H9 (cell line): Measurements from ENCODE around the gene FBXL13. TPM values are rescaled to one million over a fixed set of nuclear protein-coding genes. Genes with fewer than 3 reads are reported as not detected.

Experiments used
- DNase-seq: peaks from one replicate; pipeline ENCODE4 v3.0.0-alpha.2; 2017
- H2AFZ ChIP-seq: one replicate; pipeline ENCODE4 v1.6.1; 2013; ENCODE audit warnings: mild to moderate bottlenecking, low read length, control low read depth, moderate library complexity
- H2AK5ac ChIP-seq: 2 replicates; pipeline ENCODE4 v1.6.1; 2013; ENCODE audit warnings: low read length, control low read depth, mixed read lengths; ENCODE audit not compliant: insufficient read length
- H2BK120ac ChIP-seq: one replicate; pipeline ENCODE4 v1.6.1; 2013; ENCODE audit warnings: low read depth, mild to moderate bottlenecking, low read length, control low read depth, inconsistent platforms; ENCODE audit not compliant: poor library complexity, severe bottlenecking
- H2BK12ac ChIP-seq: 2 replicates; pipeline ENCODE4 v1.6.1; 2013; ENCODE audit warnings: low read length, control low read depth, mixed read lengths, low read depth; ENCODE audit not compliant: insufficient read length
- H2BK15ac ChIP-seq: 2 replicates; pipeline ENCODE4 v1.6.1; 2013; ENCODE audit warnings: low read depth, low read length, control low read depth
- H2BK20ac ChIP-seq: one replicate; pipeline ENCODE4 v1.6.1; 2013; ENCODE audit warnings: low read depth, mild to moderate bottlenecking, low read length, control low read depth, inconsistent platforms; ENCODE audit not compliant: poor library complexity, severe bottlenecking
- H2BK5ac ChIP-seq: 2 replicates; pipeline ENCODE4 v1.6.1; 2013; ENCODE audit warnings: low read length, control low read depth, mixed read lengths; ENCODE audit not compliant: insufficient read length
- H3K14ac ChIP-seq: 2 replicates; pipeline ENCODE4 v1.6.1; 2013; ENCODE audit warnings: low read length, control low read depth; ENCODE audit not compliant: insufficient read depth
- H3K18ac ChIP-seq: 2 replicates; pipeline ENCODE4 v1.6.1; 2013; ENCODE audit warnings: low read depth, mild to moderate bottlenecking, mixed read lengths, low read length, control low read depth; ENCODE audit not compliant: insufficient read length
- H3K23ac ChIP-seq: 2 replicates; pipeline ENCODE4 v1.6.1; 2013; ENCODE audit warnings: low read length, control low read depth, mixed read lengths, low read depth; ENCODE audit not compliant: insufficient read length
- H3K23me2 ChIP-seq: 2 replicates; pipeline ENCODE4 v1.6.1; 2013; ENCODE audit warnings: low read depth, mild to moderate bottlenecking, mixed read lengths, low read length, control low read depth; ENCODE audit not compliant: insufficient read length, poor library complexity, severe bottlenecking
- H3K27ac ChIP-seq: 2 replicates; pipeline ENCODE4 v1.5.1; 2013; ENCODE audit warnings: low read length, control low read depth, mixed read lengths, low read depth; ENCODE audit not compliant: insufficient read length
- H3K27me3 ChIP-seq: 2 replicates; pipeline ENCODE4 v1.6.1; 2013; ENCODE audit warnings: low read length, control low read depth, inconsistent platforms; ENCODE audit not compliant: insufficient read depth
- H3K4ac ChIP-seq: 2 replicates; pipeline ENCODE4 v1.6.1; 2013; ENCODE audit warnings: low read depth, mild to moderate bottlenecking, control low read depth, inconsistent platforms, low read length, moderate library complexity
- H3K4me1 ChIP-seq: 2 replicates; pipeline ENCODE4 v1.6.1; 2013; ENCODE audit warnings: low read length, control low read depth, inconsistent platforms; ENCODE audit not compliant: insufficient read depth
- H3K4me2 ChIP-seq: 2 replicates; pipeline ENCODE4 v1.6.1; 2013; ENCODE audit warnings: low read length, control low read depth, mixed read lengths; ENCODE audit not compliant: insufficient read length, insufficient read depth
- H3K56ac ChIP-seq: 2 replicates; pipeline ENCODE4 v1.6.1; 2013; ENCODE audit warnings: low read depth, mild to moderate bottlenecking, mixed read lengths, low read length, control low read depth; ENCODE audit not compliant: insufficient read length
- H3K79me1 ChIP-seq: 2 replicates; pipeline ENCODE4 v1.6.1; 2013; ENCODE audit warnings: low read depth, mild to moderate bottlenecking, moderate library complexity, low read length, control low read depth, inconsistent platforms; ENCODE audit not compliant: insufficient read depth, poor library complexity, severe bottlenecking
- H3K79me2 ChIP-seq: 2 replicates; pipeline ENCODE4 v1.6.1; 2013; ENCODE audit warnings: low read length, control low read depth, inconsistent platforms; ENCODE audit not compliant: insufficient read depth
- H3K9ac ChIP-seq: 2 replicates; pipeline ENCODE4 v1.6.1; 2013; ENCODE audit warnings: low read length, control low read depth, mixed read lengths; ENCODE audit not compliant: insufficient read length; ENCODE audit errors: extremely low read depth
- H3K9me3 ChIP-seq: one replicate; pipeline ENCODE4 v1.6.1; 2013; ENCODE audit warnings: low read depth, low read length, inconsistent platforms; ENCODE audit not compliant: control insufficient read depth
- H3T11ph ChIP-seq: one replicate; pipeline ENCODE4 v1.6.1; 2013; ENCODE audit warnings: mild to moderate bottlenecking, low read length, control low read depth, inconsistent platforms
- H4K20me1 ChIP-seq: one replicate; pipeline ENCODE4 v1.6.1; 2013; ENCODE audit not compliant: control insufficient read depth, insufficient read length, insufficient read depth
- H4K5ac ChIP-seq: 2 replicates; pipeline ENCODE4 v1.6.1; 2013; ENCODE audit warnings: low read depth, mild to moderate bottlenecking, mixed read lengths, low read length, control low read depth; ENCODE audit not compliant: insufficient read length
- H4K8ac ChIP-seq: replicated peaks from 2 replicates; pipeline ENCODE4 v1.6.1; 2013; ENCODE audit warnings: low read length, control low read depth, mixed read lengths, low read depth; ENCODE audit not compliant: insufficient read length
- H4K91ac ChIP-seq: 2 replicates; pipeline ENCODE4 v1.6.1; 2013; ENCODE audit warnings: low read depth, mild to moderate bottlenecking, moderate library complexity, mixed read lengths, low read length, control low read depth; ENCODE audit not compliant: insufficient read length
- H3K27ac Mint-ChIP-seq, 3 experiments: 2 replicates in 2 of 3; 3 replicates in 1 of 3; pipeline ENCODE4 v1.8.0; 2020 to 2021; ENCODE audit warnings: mixed read lengths in 3 of 3, mild to moderate bottlenecking in 1 of 3, moderate library complexity in 1 of 3
- H3K27me3 Mint-ChIP-seq: 2 replicates; pipeline ENCODE4 v1.8.0; 2021; ENCODE audit warnings: low read depth, mild to moderate bottlenecking, moderate library complexity, mixed read lengths
- H3K36me3 Mint-ChIP-seq, 3 experiments: 2 replicates in 2 of 3; 3 replicates in 1 of 3; pipeline ENCODE4 v1.8.0; 2020 to 2021; ENCODE audit warnings: low read depth in 3 of 3, mixed read lengths in 3 of 3; ENCODE audit not compliant: insufficient read depth in 1 of 3
- H3K4me1 Mint-ChIP-seq, 2 experiments: 2 replicates each; pipeline ENCODE4 v1.8.0; 2020; ENCODE audit warnings: mixed read lengths in 2 of 2
- H3K4me3 Mint-ChIP-seq, 2 experiments: 2 replicates in 1 of 2; 3 replicates in 1 of 2; pipeline ENCODE4 v1.8.0; 2020 to 2021; ENCODE audit warnings: mild to moderate bottlenecking in 2 of 2, mixed read lengths in 2 of 2, moderate library complexity in 1 of 2
- H3K9me3 Mint-ChIP-seq, 2 experiments: 2 replicates in 1 of 2; 3 replicates in 1 of 2; pipeline ENCODE4 v1.8.0; 2020; ENCODE audit warnings: mild to moderate bottlenecking in 2 of 2, mixed read lengths in 2 of 2, moderate library complexity in 1 of 2
- WGBS: extraction: QIAGEN DNeasy Blood & Tissue Kit; methylation state at CpG from one replicate; pipeline ENCODE4 v1.1.7; 2013; ENCODE audit warnings: missing lambda C conversion rate, low lambda C conversion rate, mixed read lengths; ENCODE audit not compliant: insufficient read length; ENCODE audit errors: extremely low coverage; 5-methylcytosine and 5-hydroxymethylcytosine counted together
- total RNA-seq: library from RNA; stranded (reverse); gene quantifications from 2 replicates; pipeline ENCODE4 v1.2.1, GENCODE V29; 2021
- TF ChIP-seq, protein P1 (sequence below): fragments of 200-600 bp; sonication (generic); conservative IDR thresholded peaks from 3 replicates; pipeline ENCODE4 v1.8.0; 2021; ENCODE audit warnings: antibody characterized with exemption, mild to moderate bottlenecking

The FBXL13 gene
- total RNA-seq, 1 experiment from 2014 or later, result 4.4 TPM

DNA sequence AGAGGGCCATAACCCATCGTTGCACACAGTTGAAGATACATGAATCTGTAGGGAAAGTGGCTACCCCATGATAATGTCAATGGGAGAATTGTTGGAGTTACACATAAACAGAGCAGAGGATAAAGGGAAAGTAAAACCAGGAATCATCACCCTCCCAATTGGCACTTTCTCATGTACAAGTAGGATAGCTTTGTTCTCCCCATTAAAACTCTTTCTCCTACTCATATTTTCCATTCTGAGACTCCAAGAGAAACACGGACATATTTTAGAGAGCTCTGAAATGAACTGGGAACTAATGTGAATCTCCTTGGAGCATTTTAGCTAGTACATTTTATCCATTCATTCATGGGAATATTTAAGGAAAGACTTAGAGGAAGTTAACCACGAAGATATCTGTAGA lies 179.0 kb downstream of the FBXL13 start:
- H3K4me3 Mint-ChIP-seq, result no peak overlapping the region
- no peaks in the 10 kb centered on the region for H3K9me3 Mint-ChIP-seq
- no CpG with 5 or more reads among the region's 3 CpGs for WGBS
- no peak overlapping the region for H4K8ac ChIP-seq
- H4K5ac ChIP-seq, result no peak overlapping the region
- no peaks in the 10 kb centered on the region for H3K4me1 ChIP-seq
- no peaks in the 10 kb centered on the region for H3K79me2 ChIP-seq
- no peak overlapping the region for H3K18ac ChIP-seq
- H3K79me1 ChIP-seq, result no peaks in the 10 kb centered on the region
- no peak overlapping the region for H2BK15ac ChIP-seq
- no peak overlapping the region for H3K56ac ChIP-seq
- no peak overlapping the region for H4K91ac ChIP-seq
- TF ChIP-seq, protein P1, sequence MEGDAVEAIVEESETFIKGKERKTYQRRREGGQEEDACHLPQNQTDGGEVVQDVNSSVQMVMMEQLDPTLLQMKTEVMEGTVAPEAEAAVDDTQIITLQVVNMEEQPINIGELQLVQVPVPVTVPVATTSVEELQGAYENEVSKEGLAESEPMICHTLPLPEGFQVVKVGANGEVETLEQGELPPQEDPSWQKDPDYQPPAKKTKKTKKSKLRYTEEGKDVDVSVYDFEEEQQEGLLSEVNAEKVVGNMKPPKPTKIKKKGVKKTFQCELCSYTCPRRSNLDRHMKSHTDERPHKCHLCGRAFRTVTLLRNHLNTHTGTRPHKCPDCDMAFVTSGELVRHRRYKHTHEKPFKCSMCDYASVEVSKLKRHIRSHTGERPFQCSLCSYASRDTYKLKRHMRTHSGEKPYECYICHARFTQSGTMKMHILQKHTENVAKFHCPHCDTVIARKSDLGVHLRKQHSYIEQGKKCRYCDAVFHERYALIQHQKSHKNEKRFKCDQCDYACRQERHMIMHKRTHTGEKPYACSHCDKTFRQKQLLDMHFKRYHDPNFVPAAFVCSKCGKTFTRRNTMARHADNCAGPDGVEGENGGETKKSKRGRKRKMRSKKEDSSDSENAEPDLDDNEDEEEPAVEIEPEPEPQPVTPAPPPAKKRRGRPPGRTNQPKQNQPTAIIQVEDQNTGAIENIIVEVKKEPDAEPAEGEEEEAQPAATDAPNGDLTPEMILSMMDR, result no peak
- no peaks in the 10 kb centered on the region for H3K27me3 Mint-ChIP-seq
- no peak overlapping the region for H3K14ac ChIP-seq
- H2BK20ac ChIP-seq, result no peak overlapping the region
- no peak overlapping the region for H3K27ac Mint-ChIP-seq
- no peaks in the 10 kb centered on the region for H3K9me3 ChIP-seq
- H3K23ac ChIP-seq, result no peak overlapping the region
- peaks cover 2 to 3% of the 10 kb centered on the region in 2 experiments; a peak in 2 of 4 replicates for H3K4me1 Mint-ChIP-seq
- no peaks in the 10 kb centered on the region for H3K27me3 ChIP-seq
- no peak overlapping the region for H3K4me2 ChIP-seq
- H3K27ac ChIP-seq, result no peak overlapping the region
- no peak overlapping the region for H2BK120ac ChIP-seq
- no peak overlapping the region for H2AK5ac ChIP-seq
- H2BK5ac ChIP-seq, result no peak overlapping the region
- H2AFZ ChIP-seq, result no peak overlapping the region
- H3K23me2 ChIP-seq, result no peaks in the 10 kb centered on the region
- H3T11ph ChIP-seq, result no peak overlapping the region
- no peak for DNase-seq
- H3K9ac ChIP-seq, result no peak overlapping the region
- no peak overlapping the region for H2BK12ac ChIP-seq
- H4K20me1 ChIP-seq, result no peaks in the 10 kb centered on the region
- no peaks in the 10 kb centered on the region; a peak in 1 of 7 replicates for H3K36me3 Mint-ChIP-seq
- no peak overlapping the region for H3K4ac ChIP-seq
